BLaER1 treated with 17β-estradiol and CSF1 and Interleukin-3, amounts not matched to agents 10 nM and 100 nM (cell line): Measurements from ENCODE around the gene UQCC3.

Experiments
- H3K27ac ChIP-seq, 11 experiments: shearing (Covaris generic); formaldehyde crosslinking; 2 replicates each; pipeline ENCODE4 v1.8.1; 2022
- H3K27me3 ChIP-seq, 11 experiments: shearing (Covaris generic); formaldehyde crosslinking; 2 replicates each; pipeline ENCODE4 v1.8.1; 2022
- H3K36me3 ChIP-seq, 11 experiments: shearing (Covaris generic); formaldehyde crosslinking; 2 replicates each; pipeline ENCODE4 v1.8.1; 2022
- H3K4me1 ChIP-seq, 10 experiments: shearing (Covaris generic); formaldehyde crosslinking; 2 replicates each; pipeline ENCODE4 v1.8.1; 2022
- H3K4me2 ChIP-seq, 11 experiments: shearing (Covaris generic); formaldehyde crosslinking; 2 replicates each; pipeline ENCODE4 v1.8.1; 2022
- H3K4me3 ChIP-seq, 10 experiments: shearing (Covaris generic); formaldehyde crosslinking; 2 replicates each; pipeline ENCODE4 v1.8.1; 2022
- H3K9ac ChIP-seq, 11 experiments: shearing (Covaris generic); formaldehyde crosslinking; 2 replicates each; pipeline ENCODE4 v1.8.1; 2022
- H3K9me3 ChIP-seq, 11 experiments: shearing (Covaris generic); formaldehyde crosslinking; replicated peaks in 1 of 11; 2 replicates each; pipeline ENCODE4 v1.8.1; 2022
- H4K20me1 ChIP-seq, 11 experiments: shearing (Covaris generic); formaldehyde crosslinking; 2 replicates each; pipeline ENCODE4 v1.8.1; 2022
- Cebpa-rat ChIP-seq, 11 experiments: shearing (Covaris generic); IDR thresholded peaks; 2 replicates each; pipeline ENCODE4 v1.8.1; 2022

Gene UQCC3

GRCh38 chr11:62708793-62709192, 37.3 kb downstream of the UQCC3 start:
- Histone ChIP-seq H4K20me1 (no peaks in the 10 kb centered on the region), H3K9ac (peak overlapping the region; percentile 82 to 93 (median 91)), H3K9me3 (no peaks in the 10 kb centered on the region), H3K36me3 (peaks cover 37 to 62% (median 43%) of the 10 kb centered on the region in 11 experiments), H3K4me2 (peak overlapping the region; percentile 88 to 100 (median 98)), H3K4me3 (peak overlapping the region; percentile 58 to 73 (median 62)), H3K27ac (peak overlapping the region; percentile 89 to 99 (median 96)), H3K4me1 (peaks cover 47 to 55% (median 51%) of the 10 kb centered on the region in 10 experiments), H3K27me3 (no peaks in the 10 kb centered on the region)
- TF ChIP-seq Cebpa-rat (IDR thresholded peaks at IDR 0.05): no peak

- no peak for TF ChIP-seq Cebpa-rat (IDR thresholded peaks at IDR 0.05)
- no peaks in the 10 kb centered on the region for H3K27me3 ChIP-seq
- peaks cover 46 to 52% (median 50%) of the 10 kb centered on the region in 10 experiments for H3K4me1 ChIP-seq
- peak overlapping the region; percentile 89 to 99 (median 96) for H3K27ac ChIP-seq
- H3K4me2 ChIP-seq: peak overlapping the region; percentile 88 to 100 (median 98)
- peak overlapping the region; percentile 82 to 93 (median 91) for H3K9ac ChIP-seq
- no peaks in the 10 kb centered on the region for H3K9me3 ChIP-seq
- H3K36me3 ChIP-seq: peaks cover 43 to 63% (median 48%) of the 10 kb centered on the region in 11 experiments
- no peaks in the 10 kb centered on the region for H4K20me1 ChIP-seq
- H3K4me3 ChIP-seq: peak overlapping the region; percentile 58 to 73 (median 62)
These were observed 38.0 kb downstream of the UQCC3 start for GRCh38 chr11:62709247-62710000.

GRCh38 chr11:62710001-62710345, 38.5 kb downstream of the UQCC3 start:
- Histone ChIP-seq H3K9me3 (no peaks in the 10 kb centered on the region), H3K27me3 (no peaks in the 10 kb centered on the region), H3K4me3 (peak overlapping the region; percentile 58 to 73 (median 62)), H4K20me1 (no peaks in the 10 kb centered on the region), H3K4me2 (peak overlapping the region; percentile 88 to 100 (median 98)), H3K9ac (peak overlapping the region; percentile 82 to 93 (median 91)), H3K27ac (peak overlapping the region; percentile 89 to 99 (median 96)), H3K36me3 (peaks cover 47 to 65% (median 52%) of the 10 kb centered on the region in 11 experiments), H3K4me1 (peaks cover 41 to 50% (median 46%) of the 10 kb centered on the region in 10 experiments)
- no peak for TF ChIP-seq Cebpa-rat (IDR thresholded peaks at IDR 0.05)

GRCh38 chr11:62712276-62712812, 40.9 kb downstream of the UQCC3 start:
- no peaks in the 10 kb centered on the region for H3K9me3 ChIP-seq
- H3K4me3 ChIP-seq: no peak overlapping the region
- H3K36me3 ChIP-seq: peaks cover 70 to 79% (median 72%) of the 10 kb centered on the region in 11 experiments
- H3K4me2 ChIP-seq: no peak overlapping the region
- H3K27ac ChIP-seq: no peak overlapping the region; a peak in 1 of 22 replicates
- no peak overlapping the region for H3K9ac ChIP-seq
- peaks cover 0 to 9% (median 3%) of the 10 kb centered on the region in 11 experiments; a peak in 8 of 22 replicates for H4K20me1 ChIP-seq
- no peaks in the 10 kb centered on the region for H3K27me3 ChIP-seq
- H3K4me1 ChIP-seq: peaks cover 24 to 30% (median 27%) of the 10 kb centered on the region in 10 experiments
- TF ChIP-seq Cebpa-rat (IDR thresholded peaks at IDR 0.05): no peak

- peaks cover 19 to 25% (median 22%) of the 10 kb centered on the region in 10 experiments for H3K4me1 ChIP-seq
- H3K27ac ChIP-seq: peak overlapping the region in 1 of 11 experiments; percentile 11; a peak in 2 of 22 replicates
- no peaks in the 10 kb centered on the region for H3K27me3 ChIP-seq
- no peaks in the 10 kb centered on the region for H3K9me3 ChIP-seq
- peaks cover 75 to 83% (median 76%) of the 10 kb centered on the region in 11 experiments for H3K36me3 ChIP-seq
- peaks cover 0 to 14% (median 4%) of the 10 kb centered on the region in 11 experiments; a peak in 9 of 22 replicates for H4K20me1 ChIP-seq
- TF ChIP-seq Cebpa-rat (IDR thresholded peaks at IDR 0.05): no peak
- H3K4me2 ChIP-seq: no peak overlapping the region
- H3K4me3 ChIP-seq: no peak overlapping the region
- peak overlapping the region in 1 of 11 experiments; percentile 3; a peak in 1 of 22 replicates for H3K9ac ChIP-seq
These were observed 41.4 kb downstream of the UQCC3 start for GRCh38 chr11:62712861-62713260.

GRCh38 chr11:62713343-62713742, 41.9 kb downstream of the UQCC3 start:
- Histone ChIP-seq H3K4me3 (no peak overlapping the region), H3K4me2 (no peak overlapping the region), H3K27me3 (no peaks in the 10 kb centered on the region), H3K9me3 (no peaks in the 10 kb centered on the region), H4K20me1 (peaks cover 0 to 19% (median 4%) of the 10 kb centered on the region in 11 experiments; a peak in 9 of 22 replicates), H3K9ac (peak overlapping the region in 4 of 11 experiments; percentile 0 to 19 (median 11); a peak in 2 of 22 replicates), H3K36me3 (peaks cover 80 to 84% (median 81%) of the 10 kb centered on the region in 11 experiments), H3K4me1 (peaks cover 14 to 20% (median 17%) of the 10 kb centered on the region in 10 experiments), H3K27ac (peak overlapping the region in 2 of 11 experiments; percentile 0 to 11; a peak in 1 of 22 replicates)
- TF ChIP-seq Cebpa-rat (IDR thresholded peaks at IDR 0.05): no peak

DNA sequence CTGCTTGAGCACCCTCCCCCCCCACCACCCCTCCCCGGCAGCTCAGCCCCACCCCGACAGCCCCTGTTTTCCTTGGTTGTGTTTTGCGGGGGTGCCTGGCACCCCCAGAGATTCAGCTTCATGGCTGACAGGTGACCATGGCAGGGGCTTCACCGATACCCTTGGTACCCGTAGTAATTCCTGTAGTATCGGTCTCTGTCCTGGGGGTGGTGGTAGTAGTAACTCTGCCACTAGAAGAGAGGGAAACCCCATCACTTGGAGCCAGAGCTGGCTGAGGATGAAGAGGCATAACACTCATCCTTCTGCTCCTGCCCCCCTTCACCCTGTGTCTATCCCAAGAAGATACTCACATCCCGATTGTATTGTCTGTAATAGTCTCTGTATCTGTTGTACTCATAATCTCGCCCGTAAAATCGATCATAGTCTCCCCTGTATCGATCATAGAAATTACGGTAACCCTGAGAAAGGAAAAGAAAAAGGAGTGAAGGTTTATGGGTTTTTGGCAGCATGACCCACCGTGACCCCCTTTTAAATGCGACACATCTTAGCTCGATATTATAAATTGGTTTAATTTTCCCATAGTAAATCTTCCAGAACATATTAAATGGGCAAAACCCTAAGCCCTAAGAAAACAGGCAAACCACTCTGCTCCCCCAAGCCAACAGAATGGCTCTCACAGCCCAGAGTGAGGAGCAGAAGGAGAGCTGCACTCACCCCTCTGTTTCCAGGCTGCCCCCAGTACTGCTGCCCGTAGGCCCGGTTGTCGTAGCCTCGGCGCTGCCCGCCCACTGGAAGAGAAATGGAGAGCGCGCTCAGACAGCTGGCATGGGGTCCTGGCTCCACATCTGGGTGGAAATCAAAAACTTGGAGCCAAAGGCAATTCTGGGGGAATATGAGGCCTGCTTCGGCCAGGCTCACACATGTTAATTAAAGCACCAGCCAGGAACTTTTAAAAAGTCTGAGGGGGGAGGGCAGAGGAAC, 44.0 kb downstream of the UQCC3 start:
- Histone ChIP-seq H3K4me1 (peaks cover 0 to 4% (median under 1%) of the 10 kb centered on the region in 10 experiments; a peak in 7 of 20 replicates), H3K36me3 (peaks cover 96 to 100% (median 97%) of the 10 kb centered on the region in 11 experiments), H3K4me2 (no peak overlapping the region), H3K9me3 (no peaks in the 10 kb centered on the region), H3K27me3 (no peaks in the 10 kb centered on the region), H3K9ac (peak overlapping the region in 5 of 11 experiments; percentile 9 to 24 (median 15); a peak in 4 of 22 replicates), H3K27ac (no peak overlapping the region), H3K4me3 (no peak overlapping the region), H4K20me1 (peaks cover 0 to 20% (median 4%) of the 10 kb centered on the region in 11 experiments; a peak in 9 of 22 replicates)
- TF ChIP-seq Cebpa-rat (IDR thresholded peaks at IDR 0.05): no peak

GRCh38 chr11:62716206-62716605, 44.7 kb downstream of the UQCC3 start:
- H3K36me3 ChIP-seq: peaks cover 96 to 100% (median 97%) of the 10 kb centered on the region in 11 experiments
- H3K4me3 ChIP-seq: no peak overlapping the region
- H3K4me2 ChIP-seq: no peak overlapping the region
- H3K9me3 ChIP-seq: no peaks in the 10 kb centered on the region
- no peaks in the 10 kb centered on the region for H3K27me3 ChIP-seq
- no peak overlapping the region; a peak in 1 of 22 replicates for H3K27ac ChIP-seq
- no peak for TF ChIP-seq Cebpa-rat (IDR thresholded peaks at IDR 0.05)
- peak overlapping the region in 4 of 11 experiments; percentile 3 to 26 (median 15); a peak in 1 of 22 replicates for H3K9ac ChIP-seq
- H3K4me1 ChIP-seq: peaks cover 0 to 4% (median 0%) of the 10 kb centered on the region in 10 experiments; a peak in 2 of 20 replicates
- H4K20me1 ChIP-seq: peaks cover 0 to 20% (median 4%) of the 10 kb centered on the region in 11 experiments; a peak in 9 of 22 replicates
